HG03575 (cell line): Measurements from ENCODE around the gene SLC32A1.

Source experiments
- ATAC-seq: cut with Tn5 transposase; IDR thresholded peaks from one replicate; pipeline ENCODE4 v1.9.1; 2021; ENCODE audit not compliant: unreplicated experiment, insufficient number of reproducible peaks, low FRiP score; ENCODE audit errors: extremely low read depth

Gene SLC32A1

GRCh38 chr20:38723848-38724625, at the start of gene SLC32A1:
Gene SLC32A1 (plus strand): TSS chr20:38724486. CDS start chr20:38724725, 239 bp downstream.
- ATAC-seq = no peak

- no peak for ATAC-seq
Measured at GRCh38 chr20:38674765-38675133, 49.5 kb upstream of the SLC32A1 start.

- ATAC-seq = no peak
Measured at GRCh38 chr20:38676576-38676975, 47.7 kb upstream of the SLC32A1 start.

GRCh38 chr20:38680500-38681306, 43.6 kb upstream of the SLC32A1 start:
- no peak for ATAC-seq

GRCh38 chr20:38685271-38685670, 39.0 kb upstream of the SLC32A1 start:
- no peak for ATAC-seq

- ATAC-seq = no peak
Measured at GRCh38 chr20:38685853-38686473, 38.3 kb upstream of the SLC32A1 start.

- no peak for ATAC-seq
Measured at GRCh38 chr20:38692436-38693411, 31.6 kb upstream of the SLC32A1 start.

GRCh38 chr20:38697306-38697705, 27.0 kb upstream of the SLC32A1 start:
- no peak for ATAC-seq

- no peak for ATAC-seq
Measured at GRCh38 chr20:38698541-38698940, 25.7 kb upstream of the SLC32A1 start.

GRCh38 chr20:38700141-38700540, 24.1 kb upstream of the SLC32A1 start:
- ATAC-seq = no peak

GRCh38 chr20:38700926-38701325, 23.4 kb upstream of the SLC32A1 start:
- no peak for ATAC-seq

GRCh38 chr20:38703526-38703925, 20.8 kb upstream of the SLC32A1 start:
- no peak for ATAC-seq

- no peak for ATAC-seq
Measured at GRCh38 chr20:38704136-38704535, 20.1 kb upstream of the SLC32A1 start.

- ATAC-seq = no peak
Measured at GRCh38 chr20:38706509-38706908, 17.8 kb upstream of the SLC32A1 start.

- ATAC-seq = no peak
Measured at GRCh38 chr20:38714308-38714707, 10.0 kb upstream of the SLC32A1 start.

GRCh38 chr20:38715646-38716045, 8.6 kb upstream of the SLC32A1 start:
- no peak for ATAC-seq

- no peak for ATAC-seq
Measured at GRCh38 chr20:38722683-38723016, 1.6 kb upstream of the SLC32A1 start.

- no peak for ATAC-seq
Measured at GRCh38 chr20:38723017-38723847, 1.1 kb upstream of the SLC32A1 start.
